Activated T-cell treated with anti-CD3 and anti-CD28 coated beads, Interleukin-2, amount 50 U/mL, for 24 hours (primary cell): Measurements from ENCODE around the gene ATXN7L1.
A peak's percentile ranks its signal among the peaks of the same experiment; 100 is the strongest.

ENCODE experiments used
- DNase-seq: peaks from one replicate; pipeline ENCODE4 v3.0.0-alpha.2; 2020
- H3K27ac Mint-ChIP-seq: 2 replicates; pipeline ENCODE4 v1.8.0; 2020; ENCODE audit warnings: mild to moderate bottlenecking, mixed read lengths
- H3K27me3 Mint-ChIP-seq: 2 replicates; pipeline ENCODE4 v1.8.0; 2020; ENCODE audit warnings: mixed read lengths
- H3K36me3 Mint-ChIP-seq: 2 replicates; pipeline ENCODE4 v1.8.0; 2020; ENCODE audit warnings: low read depth, mixed read lengths
- H3K4me1 Mint-ChIP-seq: 2 replicates; pipeline ENCODE4 v1.8.0; 2020; ENCODE audit warnings: low read depth, mixed read lengths
- H3K4me3 Mint-ChIP-seq: 2 replicates; pipeline ENCODE4 v1.8.0; 2020; ENCODE audit warnings: mild to moderate bottlenecking, moderate library complexity, mixed read lengths
- H3K9me3 Mint-ChIP-seq: 2 replicates; pipeline ENCODE4 v1.8.0; 2020; ENCODE audit warnings: mixed read lengths

ATXN7L1 gene

DNA sequence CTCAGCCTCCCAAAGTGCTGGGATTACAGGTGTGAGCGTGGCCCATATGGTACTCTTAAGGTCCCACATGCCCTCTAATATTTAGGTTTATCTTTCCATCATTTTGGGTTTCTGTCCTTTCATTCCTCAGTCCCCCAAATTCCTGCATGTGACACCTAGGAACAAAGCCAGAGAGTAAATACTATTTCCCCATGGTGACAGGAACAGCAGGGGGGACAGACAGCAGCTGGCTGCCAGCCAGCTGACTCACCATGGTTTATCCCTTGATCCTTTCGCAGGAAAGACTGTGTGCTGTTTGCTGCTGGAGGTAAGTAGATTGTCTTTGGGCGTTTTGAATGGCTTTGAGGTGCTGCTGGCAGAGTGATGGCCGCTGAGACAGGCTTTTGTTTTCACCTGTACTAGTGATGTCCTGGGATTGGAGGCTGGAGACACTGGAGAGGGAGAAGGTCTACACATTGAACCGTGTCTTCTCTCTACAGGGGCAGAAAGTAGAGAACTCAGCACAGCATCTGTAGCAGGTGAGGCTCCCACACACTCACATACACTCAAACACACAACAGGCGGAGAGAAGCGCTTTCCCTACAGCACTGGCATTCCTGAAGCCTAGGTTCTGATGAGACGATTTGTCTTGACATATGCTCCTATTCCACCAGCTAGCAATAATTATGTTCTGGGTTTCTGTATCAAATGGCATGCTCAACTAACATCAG lies 211.4 kb downstream of the ATXN7L1 start:
- peaks cover 41% of the 10 kb centered on the region for H3K36me3 Mint-ChIP-seq
- H3K4me3 Mint-ChIP-seq = no peak overlapping the region
- DNase-seq = no peak
- H3K27ac Mint-ChIP-seq = peak overlapping the region; percentile 27
- H3K9me3 Mint-ChIP-seq = no peaks in the 10 kb centered on the region
- peaks cover 6% of the 10 kb centered on the region for H3K4me1 Mint-ChIP-seq
- H3K27me3 Mint-ChIP-seq = no peaks in the 10 kb centered on the region

GRCh38 chr7:105662998-105663397 lies 213.4 kb downstream of the ATXN7L1 start:
- Mint-ChIP-seq H3K27ac (no peak overlapping the region), H3K4me3 (no peak overlapping the region), H3K36me3 (peaks cover 51% of the 10 kb centered on the region), H3K27me3 (no peaks in the 10 kb centered on the region), H3K9me3 (no peaks in the 10 kb centered on the region), H3K4me1 (peaks cover 6% of the 10 kb centered on the region)
- DNase-seq = no peak

- Mint-ChIP-seq H3K4me1 (peaks cover 7% of the 10 kb centered on the region), H3K36me3 (peaks cover 53% of the 10 kb centered on the region), H3K27ac (no peak overlapping the region)
These were observed 214.8 kb downstream of the ATXN7L1 start for GRCh38 chr7:105661625-105662024.

GRCh38 chr7:105656922-105657521 lies 219.4 kb downstream of the ATXN7L1 start:
- H3K4me1 Mint-ChIP-seq = peaks cover 2% of the 10 kb centered on the region
- peaks cover 29% of the 10 kb centered on the region for H3K36me3 Mint-ChIP-seq
- H3K27me3 Mint-ChIP-seq = no peaks in the 10 kb centered on the region
- H3K27ac Mint-ChIP-seq = no peak overlapping the region
- H3K9me3 Mint-ChIP-seq = no peaks in the 10 kb centered on the region
- peak; percentile 73 for DNase-seq
- no peak overlapping the region for H3K4me3 Mint-ChIP-seq

More at GRCh38 chr7:105661625-105662024, 214.8 kb downstream of the ATXN7L1 start:
- Mint-ChIP-seq H3K9me3 (no peaks in the 10 kb centered on the region), H3K4me3 (no peak overlapping the region), H3K27me3 (no peaks in the 10 kb centered on the region)
- DNase-seq = no peak

DNA sequence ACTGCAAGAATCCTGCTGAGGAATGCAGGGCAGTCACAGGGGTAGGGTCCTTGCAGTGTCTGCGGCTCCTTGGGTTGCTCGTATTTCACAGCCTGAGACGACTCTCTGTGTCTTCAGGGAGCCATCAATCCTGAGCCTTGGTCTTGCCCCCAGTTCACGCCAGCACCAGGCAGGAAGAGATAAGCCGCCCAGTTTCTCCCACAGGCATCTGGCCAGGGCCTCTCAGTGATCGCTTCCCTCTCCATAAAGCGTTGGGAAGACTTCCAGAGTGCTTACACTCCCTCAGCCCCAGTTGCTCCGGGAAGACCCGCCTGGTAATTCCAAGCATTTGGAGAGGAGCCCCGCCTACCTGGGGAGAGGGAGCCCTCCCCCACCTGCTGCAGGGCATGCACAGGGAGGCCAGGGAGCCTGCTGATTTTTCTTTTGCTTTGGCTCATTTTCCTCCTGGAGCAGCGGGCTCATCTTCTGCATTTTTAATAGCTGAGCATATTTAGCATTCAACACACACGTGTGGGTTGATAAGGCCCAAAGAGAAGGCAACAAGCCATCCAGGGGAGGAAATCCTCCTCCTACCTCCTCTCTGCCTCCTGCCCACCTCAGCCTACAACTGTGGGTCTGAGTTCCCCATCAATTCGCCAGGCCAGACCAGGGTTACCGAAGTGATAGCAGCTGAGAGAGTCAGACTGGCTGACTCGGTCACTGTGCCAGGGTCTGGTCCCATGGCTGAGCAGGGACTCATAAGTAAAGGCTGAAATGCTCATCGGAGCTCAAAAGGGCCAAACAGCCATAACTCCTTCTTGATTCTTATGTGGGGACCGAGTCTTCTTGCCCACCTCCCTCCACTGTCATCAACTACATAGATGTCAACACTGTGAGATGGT lies 220.7 kb downstream of the ATXN7L1 start:
- DNase-seq = no peak
- H3K27me3 Mint-ChIP-seq = no peaks in the 10 kb centered on the region
- no peak overlapping the region for H3K4me3 Mint-ChIP-seq
- H3K9me3 Mint-ChIP-seq = no peaks in the 10 kb centered on the region
- H3K4me1 Mint-ChIP-seq = peaks cover 2% of the 10 kb centered on the region
- peaks cover 21% of the 10 kb centered on the region for H3K36me3 Mint-ChIP-seq
- H3K27ac Mint-ChIP-seq = no peak overlapping the region

GRCh38 chr7:105655067-105655466 lies 221.3 kb downstream of the ATXN7L1 start:
- no peaks in the 10 kb centered on the region for H3K9me3 Mint-ChIP-seq
- peaks cover 18% of the 10 kb centered on the region for H3K36me3 Mint-ChIP-seq
- H3K4me3 Mint-ChIP-seq = no peak overlapping the region
- H3K27me3 Mint-ChIP-seq = no peaks in the 10 kb centered on the region
- no peak overlapping the region for H3K27ac Mint-ChIP-seq
- no peak for DNase-seq
- peaks cover 6% of the 10 kb centered on the region for H3K4me1 Mint-ChIP-seq

DNA sequence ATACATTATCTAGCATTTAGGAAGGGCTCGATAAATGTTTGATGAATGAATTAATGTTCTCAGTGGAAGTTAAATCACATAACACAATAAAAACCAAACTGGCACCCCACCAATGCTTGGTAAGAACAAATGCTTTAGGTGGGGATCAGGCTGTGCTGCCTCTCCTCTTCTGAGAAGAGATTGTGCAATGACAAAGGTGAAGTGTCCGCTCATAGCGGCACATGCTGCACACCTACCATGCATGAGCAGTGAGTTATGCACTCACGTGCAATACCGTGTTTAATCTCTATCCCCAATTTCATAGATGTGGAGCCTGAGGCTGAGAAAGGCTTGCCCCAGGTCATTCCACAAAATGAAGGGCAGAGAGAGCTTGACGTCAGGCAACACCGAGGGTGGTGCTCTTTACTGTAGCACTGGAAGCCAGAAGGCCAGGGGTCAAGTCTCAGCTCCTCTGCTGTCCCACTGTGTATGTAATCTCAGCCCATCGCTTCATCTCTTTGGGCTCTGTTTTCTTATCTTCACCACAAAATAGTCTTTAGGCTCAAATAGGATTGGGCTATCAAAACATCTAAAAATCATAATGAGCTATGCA lies 222.2 kb downstream of the ATXN7L1 start:
- no peak overlapping the region for H3K27ac Mint-ChIP-seq
- no peak for DNase-seq
- H3K4me3 Mint-ChIP-seq = no peak overlapping the region
- peaks cover 9% of the 10 kb centered on the region for H3K36me3 Mint-ChIP-seq
- H3K4me1 Mint-ChIP-seq = peaks cover 10% of the 10 kb centered on the region
- no peaks in the 10 kb centered on the region for H3K27me3 Mint-ChIP-seq
- H3K9me3 Mint-ChIP-seq = no peaks in the 10 kb centered on the region

DNA sequence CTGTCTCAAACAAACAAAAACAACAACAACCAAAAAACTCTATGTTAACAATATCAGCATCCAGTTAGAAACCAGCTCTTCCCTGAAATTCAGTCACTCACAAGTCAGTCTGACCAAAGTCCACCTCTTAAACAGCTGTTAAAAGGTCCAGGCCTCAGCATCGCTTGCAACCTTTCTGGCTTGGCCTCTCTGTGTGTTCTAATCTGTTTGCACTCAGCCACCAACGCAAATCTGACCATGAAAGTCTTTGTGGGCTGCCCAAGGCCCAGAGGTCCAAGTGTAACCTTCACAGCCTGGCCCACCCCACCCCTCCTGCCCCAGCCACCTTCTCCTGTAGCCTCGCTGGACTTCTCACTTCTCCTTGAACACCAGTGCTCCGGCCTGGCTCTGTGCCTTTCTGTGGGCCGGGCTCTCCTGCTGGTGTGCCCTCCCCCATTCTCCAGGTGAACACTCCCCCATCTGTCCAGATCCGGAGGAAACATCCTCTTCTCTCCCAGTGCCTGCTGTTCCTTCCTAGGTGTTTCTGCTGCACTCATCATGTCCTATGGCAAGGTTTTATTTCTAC lies 222.9 kb downstream of the ATXN7L1 start:
- Mint-ChIP-seq H3K27me3 (no peaks in the 10 kb centered on the region), H3K36me3 (peaks cover 6% of the 10 kb centered on the region), H3K4me1 (peaks cover 16% of the 10 kb centered on the region), H3K4me3 (no peak overlapping the region), H3K27ac (no peak overlapping the region), H3K9me3 (no peaks in the 10 kb centered on the region)
- no peak for DNase-seq

DNA sequence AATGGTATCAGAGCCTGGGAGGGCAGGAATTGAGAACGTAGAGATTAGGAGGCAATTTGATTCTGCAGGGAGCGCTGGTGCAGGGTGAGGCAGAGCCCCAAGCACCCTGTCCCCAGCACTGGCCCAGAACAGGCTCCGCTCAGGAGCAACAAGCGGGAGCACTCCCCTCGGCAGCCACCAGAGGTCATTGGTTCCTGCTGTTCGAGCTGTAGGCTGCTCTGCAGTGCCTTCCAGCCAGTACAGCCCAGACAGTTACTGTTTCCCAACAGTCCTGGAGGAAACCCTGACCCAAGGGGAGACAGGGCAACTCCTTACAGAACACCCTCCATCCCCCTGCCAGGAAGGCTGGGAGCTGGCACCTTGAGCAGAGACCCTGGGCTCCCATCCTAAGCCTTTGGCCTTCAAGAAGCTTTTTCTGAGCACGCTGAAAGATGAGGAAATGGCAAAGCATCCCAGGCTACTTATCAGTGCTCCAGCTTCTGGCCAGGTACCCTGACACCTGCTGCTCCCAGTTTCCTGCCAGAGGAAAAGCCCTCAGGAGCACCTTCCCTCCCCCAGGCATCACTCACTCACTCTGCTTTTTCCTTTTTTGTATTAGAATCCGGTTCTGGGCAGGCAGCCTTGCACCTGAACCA lies 223.9 kb downstream of the ATXN7L1 start:
- Mint-ChIP-seq H3K4me3 (no peak overlapping the region), H3K9me3 (no peaks in the 10 kb centered on the region), H3K27me3 (no peaks in the 10 kb centered on the region), H3K27ac (no peak overlapping the region), H3K36me3 (peaks cover 11% of the 10 kb centered on the region), H3K4me1 (peaks cover 17% of the 10 kb centered on the region)
- peak; percentile 80 for DNase-seq

GRCh38 chr7:105651798-105652197 lies 224.6 kb downstream of the ATXN7L1 start:
- no peak for DNase-seq
- Mint-ChIP-seq H3K9me3 (no peaks in the 10 kb centered on the region), H3K36me3 (peaks cover 12% of the 10 kb centered on the region), H3K4me1 (peaks cover 15% of the 10 kb centered on the region), H3K4me3 (no peak overlapping the region), H3K27me3 (no peaks in the 10 kb centered on the region), H3K27ac (no peak overlapping the region)

GRCh38 chr7:105650382-105650970 lies 225.9 kb downstream of the ATXN7L1 start:
- Mint-ChIP-seq H3K27me3 (no peaks in the 10 kb centered on the region), H3K4me1 (peaks cover 15% of the 10 kb centered on the region), H3K9me3 (no peaks in the 10 kb centered on the region), H3K4me3 (no peak overlapping the region), H3K27ac (no peak overlapping the region), H3K36me3 (peaks cover 12% of the 10 kb centered on the region)
- DNase-seq = no peak

- Mint-ChIP-seq H3K4me3 (no peak overlapping the region), H3K4me1 (peaks cover 15% of the 10 kb centered on the region), H3K36me3 (peaks cover 12% of the 10 kb centered on the region), H3K27me3 (no peaks in the 10 kb centered on the region), H3K27ac (no peak overlapping the region), H3K9me3 (no peaks in the 10 kb centered on the region)
- no peak for DNase-seq
These were observed 226.5 kb downstream of the ATXN7L1 start for GRCh38 chr7:105649727-105650381.
